OCI-LY1 (cell line): ENCODE measurements around the gene AGPAT2.

ENCODE experiments used
- CTCF ChIP-seq: fragments of 200-600 bp; sonication (generic), shearing (Covaris generic); IDR thresholded peaks from 2 replicates; pipeline ENCODE4 v1.5.1; 2017; ENCODE audit warnings: mild to moderate bottlenecking, antibody characterized with exemption, low read length, moderate library complexity, mixed read lengths
- EZH2 ChIP-seq: fragments of 200-600 bp; sonication (generic), shearing (Covaris generic); IDR thresholded peaks from 2 replicates; pipeline ENCODE4 v1.8.0; 2017; ENCODE audit warnings: borderline replicate concordance, mixed run types, mild to moderate bottlenecking, antibody characterized with exemption, low read length, moderate library complexity, mixed read lengths

DNA sequence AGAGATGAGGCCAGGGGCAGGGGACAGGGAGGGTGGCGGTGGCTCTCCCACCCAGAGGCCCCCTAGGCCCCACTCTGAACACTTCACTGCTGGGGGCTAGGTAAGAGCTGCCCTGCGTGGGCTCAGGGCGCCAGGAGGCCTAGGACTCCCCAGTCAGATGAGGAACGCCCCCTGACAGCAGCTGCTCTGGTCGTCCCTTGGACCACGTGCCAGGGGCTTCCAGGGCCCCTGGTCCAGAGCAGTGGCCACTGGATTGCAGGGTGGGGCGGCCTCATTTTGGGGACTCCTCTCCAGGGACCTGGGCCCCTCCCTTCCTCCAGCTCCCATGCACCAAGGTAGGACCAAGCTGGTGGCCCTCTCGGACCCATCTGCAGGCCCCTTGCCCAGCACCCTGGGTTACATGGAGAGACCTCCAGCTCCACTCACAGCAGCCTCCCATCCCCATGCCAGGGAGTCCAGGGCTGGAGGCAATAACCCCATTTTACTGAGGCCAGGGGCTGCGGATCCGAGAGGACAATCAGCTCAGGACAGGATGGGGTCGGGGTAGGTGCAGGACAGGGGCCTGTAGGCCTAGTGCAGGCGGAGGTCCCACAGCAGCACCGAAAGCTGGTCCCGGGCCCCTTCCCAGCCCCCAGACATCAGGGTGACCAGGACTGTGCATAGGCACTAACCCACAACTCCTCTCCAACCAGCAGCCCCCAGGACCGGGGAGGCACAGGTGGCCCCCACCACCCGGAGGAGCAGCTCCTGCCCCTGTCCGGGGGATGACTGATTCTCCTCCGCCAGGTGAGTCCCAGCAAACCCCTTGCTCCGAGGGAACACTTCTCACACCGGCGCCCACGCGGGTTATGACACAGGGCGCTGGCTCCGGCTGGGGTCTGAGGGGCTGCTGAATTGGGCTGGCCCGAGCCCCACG lies 23.0 kb downstream of the AGPAT2 start:
- TF ChIP-seq CTCF: no peak
- TF ChIP-seq EZH2: no peak
